Measurements from ENCODE around the gene SDK1.
"Not testable (repeated sequence)": the region's sequence is repeated elsewhere in the genome, so short reads cannot be mapped to it uniquely, and the experiment has no call there.

SDK1 gene

DNA sequence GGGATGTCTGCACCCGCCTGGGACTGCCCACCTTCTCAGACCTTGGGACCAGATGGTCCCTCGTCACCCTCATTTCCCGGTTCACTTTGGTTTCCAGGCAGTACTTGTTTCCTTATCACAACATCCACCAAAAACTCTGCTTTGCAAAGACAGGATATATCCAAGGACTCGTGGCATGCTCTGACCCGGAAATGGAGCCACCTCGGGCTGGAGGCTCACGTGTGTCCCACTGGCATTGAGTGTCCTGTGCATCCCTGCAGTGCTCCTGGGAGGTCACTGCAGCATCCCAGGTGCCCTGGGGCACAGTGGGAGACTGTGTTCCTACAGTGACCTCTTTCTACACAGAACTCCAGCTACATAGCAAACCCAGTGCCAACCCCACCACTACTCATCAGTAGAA, 769.2 kb downstream of the SDK1 start:
- DNase-seq (ENCODE audit: low read depth in 2 of 2) = no peak

DNA sequence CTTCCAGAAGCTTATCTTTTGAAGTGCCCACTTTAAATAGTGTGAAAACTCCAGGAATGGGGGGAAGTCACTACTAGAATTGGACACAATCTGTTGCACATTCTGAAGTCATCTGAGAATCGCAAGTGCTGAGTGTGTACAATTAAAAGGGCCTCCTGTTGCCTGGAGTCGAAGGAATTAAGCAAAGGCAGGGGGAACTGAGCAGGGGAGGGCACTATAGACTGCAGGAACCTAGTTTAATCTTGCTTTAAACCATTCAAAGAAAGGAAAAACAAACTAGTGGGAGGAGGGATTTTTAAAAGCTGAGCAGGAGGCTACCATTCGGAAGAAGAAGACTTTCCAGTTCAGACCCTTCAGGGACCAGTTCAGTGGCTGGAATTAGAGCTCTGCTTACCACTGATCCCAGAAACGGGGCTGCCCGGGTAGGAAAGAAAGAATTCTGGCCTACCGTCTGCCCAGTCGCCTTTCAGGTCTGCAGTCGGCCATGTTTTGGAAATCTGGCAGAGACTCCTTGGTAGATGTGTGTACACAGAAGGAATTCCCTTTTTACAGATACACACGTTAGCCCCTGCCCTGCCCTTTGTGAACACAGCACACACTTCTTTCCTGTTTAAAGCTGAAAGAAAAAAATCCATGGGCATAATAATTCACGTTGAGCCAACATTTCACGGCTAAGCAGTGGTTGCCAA, 770.5 kb downstream of the SDK1 start:
- DNase-seq (ENCODE audit: low read depth in 2 of 2) = no peak

DNA sequence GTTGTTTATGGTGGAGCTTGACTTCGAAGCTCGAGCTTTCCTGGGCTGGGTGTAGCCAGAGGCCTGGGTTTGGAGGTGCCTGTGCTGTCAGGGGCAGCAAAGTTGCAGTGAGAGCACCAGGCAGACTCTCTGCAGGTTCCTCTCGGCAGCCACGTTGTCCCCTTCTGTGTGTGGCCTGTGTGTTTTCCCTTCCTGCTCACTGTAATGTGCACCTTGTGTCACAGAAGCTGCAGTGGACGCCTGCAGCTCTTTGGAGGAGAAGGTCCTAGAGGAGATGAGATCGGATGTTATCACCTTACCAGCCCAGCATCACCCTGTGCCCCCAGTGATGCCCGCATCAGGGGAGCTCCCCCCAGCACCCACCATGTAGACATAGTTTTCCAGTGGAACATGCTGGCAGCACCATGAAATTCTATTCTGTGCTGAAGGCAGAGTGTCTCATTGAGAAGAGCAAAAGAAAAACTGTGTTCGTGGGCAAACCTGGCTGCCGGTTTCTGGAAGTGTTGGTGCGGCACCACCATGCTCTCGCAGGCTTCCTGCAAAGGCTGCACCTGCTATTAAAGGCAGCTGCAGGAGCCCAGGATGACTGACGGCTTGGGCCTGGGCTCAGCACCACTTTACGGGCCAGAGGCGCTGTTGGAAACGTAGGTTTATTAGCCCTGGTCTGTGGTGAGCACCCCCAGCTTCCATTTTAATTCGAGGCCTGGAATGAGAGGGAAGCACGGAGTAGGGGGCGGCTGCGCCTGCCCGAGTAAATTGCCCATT, 771.3 kb downstream of the SDK1 start:
- DNase-seq (ENCODE audit: low read depth in 2 of 2) = no peak

DNA sequence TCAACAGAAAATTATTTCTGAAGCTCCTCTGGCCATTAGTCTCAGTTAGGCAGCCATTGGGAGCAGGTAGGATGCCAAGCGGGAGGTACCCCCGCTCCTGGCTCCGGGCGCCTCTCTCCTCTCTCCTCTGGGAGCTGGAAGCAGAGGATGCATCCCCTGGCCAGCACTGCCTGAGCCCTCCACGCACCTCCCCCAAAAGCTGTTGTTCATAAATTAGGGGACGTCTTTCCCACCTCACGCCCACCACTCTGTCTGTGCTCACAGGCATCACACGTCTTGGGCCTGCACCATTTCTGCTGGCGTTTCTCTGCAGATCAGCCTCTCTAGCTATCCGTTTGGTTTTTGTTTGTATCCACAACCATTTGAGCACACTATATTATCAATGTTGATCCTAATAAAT, 772.0 kb downstream of the SDK1 start:
- no peak for DNase-seq (ENCODE audit: low read depth in 2 of 2)

DNA sequence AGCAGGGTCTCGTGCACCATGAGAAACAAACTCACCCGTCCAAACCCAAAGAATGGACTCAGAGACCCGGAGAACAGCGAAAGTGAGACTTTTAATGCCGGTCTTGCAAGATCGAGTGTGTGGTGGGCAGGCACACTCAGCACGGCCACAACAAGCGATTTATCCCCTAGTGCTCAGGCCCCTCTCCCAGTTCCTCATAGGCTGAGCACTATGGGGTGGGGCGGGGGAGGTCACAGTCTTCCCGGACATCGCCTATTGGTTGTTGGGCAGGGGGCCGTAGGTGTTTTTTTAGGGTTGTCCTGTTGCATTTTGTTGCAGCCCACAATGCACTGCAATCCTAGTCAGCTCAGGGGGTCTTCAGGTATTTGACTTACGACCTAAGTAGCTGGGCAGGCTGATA, 772.7 kb downstream of the SDK1 start:
- DNase-seq (ENCODE audit: low read depth in 2 of 2) = no peak

DNA sequence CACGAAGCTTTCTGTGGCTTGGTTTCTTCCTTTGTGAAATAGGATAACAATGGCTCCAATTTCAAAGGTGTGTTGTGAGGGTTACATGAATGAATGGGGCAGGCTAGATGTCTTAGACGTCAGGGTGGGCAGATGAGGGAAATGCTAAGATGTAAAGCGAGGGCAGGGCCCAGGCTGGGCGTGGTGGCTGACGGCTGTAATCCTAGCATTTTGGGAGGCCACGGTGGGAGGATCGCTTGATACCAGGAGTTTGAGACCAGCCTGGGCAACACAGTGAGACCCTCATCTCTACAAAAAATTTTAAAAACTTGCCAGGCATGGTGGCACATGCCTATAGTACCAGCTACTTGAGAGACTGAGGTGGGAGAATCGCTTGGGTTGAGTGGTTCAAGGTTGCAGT, 773.4 kb downstream of the SDK1 start:
- no peak for DNase-seq (ENCODE audit: low read depth in 2 of 2)

DNA sequence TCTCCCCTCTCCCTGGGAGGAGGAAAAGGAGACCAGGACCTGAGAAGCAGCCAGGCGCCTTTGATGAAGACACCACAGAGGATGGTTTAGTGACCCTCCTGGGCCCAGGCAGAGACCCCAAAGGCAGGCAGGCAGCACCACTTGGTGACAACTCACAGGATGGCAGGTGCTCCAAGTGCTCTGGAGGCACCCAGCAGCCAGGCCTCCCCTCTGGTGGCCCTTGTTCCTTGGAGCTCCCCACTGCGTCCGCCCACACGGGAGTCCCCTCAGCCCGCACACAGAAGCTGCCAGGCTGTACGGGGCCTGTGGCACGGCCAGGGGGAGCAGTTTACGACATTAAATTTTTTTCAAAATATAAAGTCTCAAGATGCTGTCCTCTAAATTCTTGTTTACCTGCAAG, 773.9 kb downstream of the SDK1 start:
- DNase-seq (ENCODE audit: low read depth in 2 of 2) = no peak

DNA sequence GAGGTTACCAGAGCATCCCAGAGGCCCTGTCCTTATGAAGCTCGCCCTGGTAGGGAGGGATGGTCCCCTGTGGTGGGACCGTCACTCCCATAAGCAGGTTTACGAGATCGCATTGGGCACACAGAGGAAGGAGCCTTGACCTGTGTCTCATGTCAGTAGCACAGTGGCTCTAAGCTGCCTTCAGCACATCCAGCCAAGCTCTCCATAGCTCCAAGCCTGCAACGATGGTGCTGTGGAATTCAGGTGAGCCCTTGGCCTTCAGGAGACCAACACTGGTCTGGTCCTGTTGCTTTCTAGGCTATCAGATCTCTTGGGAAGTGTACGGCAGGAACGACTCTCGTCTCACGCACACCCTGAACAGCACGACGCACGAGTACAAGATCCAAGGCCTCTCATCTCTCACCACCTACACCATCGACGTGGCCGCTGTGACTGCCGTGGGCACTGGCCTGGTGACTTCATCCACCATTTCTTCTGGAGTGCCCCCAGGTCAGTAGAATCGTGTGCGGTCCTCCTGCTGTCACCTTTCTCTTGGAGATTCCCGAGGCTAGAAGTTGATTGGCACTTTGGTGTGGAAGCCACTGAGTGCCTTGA, 775.7 kb downstream of the SDK1 start:
- no peak for DNase-seq (ENCODE audit: low read depth in 2 of 2)

DNA sequence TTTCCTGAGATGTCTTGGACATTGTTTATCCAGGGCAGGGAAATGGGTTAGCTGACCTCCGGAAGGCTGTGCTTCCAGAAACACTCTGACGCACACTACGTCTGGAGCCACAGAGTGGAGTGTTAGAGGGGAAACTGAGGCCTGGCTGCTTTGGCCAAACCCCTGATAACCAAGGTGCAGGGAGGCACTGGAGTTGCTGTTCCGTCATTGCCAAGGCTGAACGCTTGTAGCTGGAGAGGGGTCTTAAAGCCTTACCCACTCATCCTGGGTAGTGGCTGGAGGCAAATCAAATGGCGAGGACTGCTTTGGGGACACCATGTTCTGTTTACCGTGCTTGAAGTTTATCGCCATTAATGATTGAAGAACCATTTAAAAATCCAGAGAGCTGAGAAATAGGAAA, 776.9 kb downstream of the SDK1 start:
- DNase-seq (ENCODE audit: low read depth in 2 of 2) = no peak

DNA sequence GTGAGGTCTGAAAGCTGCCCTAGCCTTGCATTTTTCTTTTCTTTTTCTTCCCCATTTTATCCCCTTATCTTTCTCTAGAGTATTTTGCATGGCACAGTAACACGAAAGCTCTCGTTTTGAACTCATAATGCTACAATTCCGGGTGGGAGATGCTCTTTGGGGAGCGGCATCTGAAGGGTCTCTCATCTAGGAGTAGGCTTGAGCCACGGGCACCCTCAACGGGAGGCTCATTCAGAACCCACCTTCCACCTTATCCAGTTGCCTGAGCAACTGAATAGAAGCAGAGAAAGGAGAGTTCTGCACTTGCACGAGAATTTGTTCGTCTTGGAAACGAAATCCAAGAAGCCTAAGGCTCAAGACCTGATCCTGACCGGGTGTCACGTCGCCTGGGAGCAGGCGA, 777.5 kb downstream of the SDK1 start:
- no peak for DNase-seq (ENCODE audit: low read depth in 2 of 2)

DNA sequence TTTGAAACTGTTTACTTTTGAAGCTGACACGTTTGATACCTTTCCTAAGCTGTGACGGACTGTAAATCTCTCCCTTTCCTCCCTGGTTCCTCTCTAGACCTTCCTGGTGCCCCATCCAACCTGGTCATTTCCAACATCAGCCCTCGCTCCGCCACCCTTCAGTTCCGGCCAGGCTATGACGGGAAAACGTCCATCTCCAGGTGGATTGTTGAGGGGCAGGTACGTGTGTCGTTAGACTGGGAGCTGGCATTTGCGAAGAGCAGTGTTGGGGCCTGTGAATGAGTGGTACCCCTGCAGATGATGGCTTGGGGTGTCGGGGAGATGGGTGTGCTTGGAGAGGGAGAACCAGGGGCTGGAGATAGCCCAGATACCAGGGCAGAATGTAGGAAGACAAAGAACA, 778.3 kb downstream of the SDK1 start:
- DNase-seq (ENCODE audit: low read depth in 2 of 2) = no peak

DNA sequence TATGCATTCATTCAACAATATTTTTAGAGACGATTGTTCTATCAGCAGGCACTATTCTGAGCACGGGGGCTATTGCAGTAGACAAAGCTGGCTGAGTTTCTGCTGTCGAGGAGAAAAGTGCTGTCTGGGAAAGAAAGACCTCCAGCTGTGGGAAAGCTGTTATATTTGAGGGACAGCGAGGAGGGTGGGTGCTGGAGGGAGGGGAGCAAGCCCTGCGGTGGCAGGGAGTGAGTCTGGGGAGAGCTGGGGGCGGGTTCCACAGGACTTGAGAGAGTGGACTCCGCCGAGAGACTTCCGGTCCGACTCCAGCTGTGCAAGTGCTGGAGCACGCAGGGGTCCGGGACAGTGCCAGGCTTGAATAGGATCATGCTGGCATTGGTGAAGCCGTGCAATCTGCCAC, 778.9 kb downstream of the SDK1 start:
- no peak for DNase-seq (ENCODE audit: low read depth in 2 of 2)

DNA sequence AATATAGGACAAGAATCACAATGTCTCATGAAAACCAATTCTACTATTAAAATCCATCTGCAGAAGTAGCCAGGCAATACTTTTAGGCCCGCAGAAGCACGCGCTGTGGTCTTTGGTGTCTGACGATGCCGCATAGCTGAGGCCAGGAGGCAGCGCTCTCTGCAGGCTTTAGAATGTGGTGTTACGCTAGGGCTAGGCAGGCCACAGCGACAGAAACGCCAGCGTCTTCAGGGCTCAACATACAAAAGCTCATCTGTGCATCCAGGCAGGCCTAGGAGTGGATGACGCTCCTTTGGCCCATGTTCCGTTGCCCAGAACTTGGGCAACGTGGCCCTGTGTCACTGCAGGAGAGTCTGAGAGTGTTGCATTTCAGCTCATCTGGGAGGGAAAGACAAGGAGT, 779.9 kb downstream of the SDK1 start:
- no peak for DNase-seq (ENCODE audit: low read depth in 2 of 2)

DNA sequence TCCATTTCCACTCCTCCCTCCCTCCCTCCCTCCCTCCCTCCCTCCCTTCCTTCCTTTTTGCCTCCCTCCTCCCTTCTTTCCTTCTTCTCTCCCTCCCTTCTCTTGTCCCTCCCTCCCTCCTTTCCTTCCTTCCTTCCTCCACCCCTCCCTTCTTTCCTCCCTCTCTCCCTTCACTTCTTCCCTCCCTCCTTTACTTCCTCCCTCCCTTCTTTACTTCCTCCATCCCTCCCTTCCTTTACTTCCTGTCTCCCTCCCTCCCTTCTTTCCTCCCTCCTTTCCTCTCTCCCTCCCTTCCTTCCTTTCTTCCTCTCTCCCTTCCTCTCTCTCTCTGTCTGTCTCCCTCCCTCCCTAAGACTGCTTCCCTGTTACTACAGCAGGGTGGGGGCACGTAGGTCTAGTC, 782.5 kb downstream of the SDK1 start:
- no peak for DNase-seq (ENCODE audit: low read depth in 2 of 2)

DNA sequence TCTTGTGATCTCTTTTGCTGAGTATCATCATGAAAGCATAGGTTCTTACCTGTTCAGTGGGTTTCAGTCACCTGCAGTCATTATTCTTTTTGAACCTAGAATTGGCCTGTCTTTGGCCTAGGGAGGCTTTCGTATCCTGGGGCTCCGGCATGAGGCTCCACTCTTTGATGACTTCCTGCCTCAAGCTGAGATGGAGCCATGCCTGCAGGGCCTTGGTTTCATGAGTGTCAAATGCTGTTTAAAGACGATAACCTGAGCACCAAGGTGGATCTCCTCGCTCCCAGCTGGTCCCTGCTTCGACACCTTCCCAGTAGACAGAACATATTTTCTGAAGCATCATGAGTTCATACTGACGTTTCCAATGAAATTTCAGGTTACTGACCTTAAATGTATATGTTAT, 783.2 kb downstream of the SDK1 start:
- DNase-seq (ENCODE audit: low read depth in 2 of 2) = no peak

DNA sequence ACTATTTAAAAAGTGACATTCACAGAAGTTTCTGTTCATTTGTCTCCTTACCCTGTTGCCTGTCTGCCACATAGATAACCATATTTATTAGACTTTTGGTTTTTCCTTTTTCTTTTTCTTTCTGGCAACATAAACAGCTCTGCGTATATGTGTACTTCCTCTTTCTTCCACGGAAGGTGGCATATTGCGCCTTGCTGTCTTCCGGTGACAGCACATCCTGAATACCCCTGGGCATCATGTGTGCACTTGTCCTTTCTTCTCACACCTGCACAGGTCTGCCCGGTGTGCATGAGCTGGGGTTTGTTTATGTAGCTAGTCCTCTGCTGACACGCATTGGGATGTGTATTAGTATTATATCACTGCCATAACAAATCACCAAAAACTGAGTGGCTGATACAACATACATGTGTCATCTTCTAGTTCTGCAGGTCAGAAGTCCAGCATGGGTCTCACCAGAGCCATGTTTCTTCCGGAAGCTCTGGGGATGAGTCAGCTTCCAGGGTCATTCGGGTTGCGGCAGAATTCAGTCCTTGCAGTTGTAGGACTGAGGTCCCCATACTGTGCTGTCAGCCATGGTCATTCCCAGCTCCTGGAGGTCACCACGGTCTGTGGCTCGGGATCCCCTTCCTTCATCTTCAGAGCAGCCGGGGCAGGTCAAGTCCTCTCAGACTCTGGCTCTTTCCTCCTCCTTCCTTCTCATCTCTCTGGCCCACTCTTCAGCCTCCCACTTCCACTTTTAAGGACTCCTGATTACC, 785.1 kb downstream of the SDK1 start:
- no peak for DNase-seq (ENCODE audit: low read depth in 2 of 2)

DNA sequence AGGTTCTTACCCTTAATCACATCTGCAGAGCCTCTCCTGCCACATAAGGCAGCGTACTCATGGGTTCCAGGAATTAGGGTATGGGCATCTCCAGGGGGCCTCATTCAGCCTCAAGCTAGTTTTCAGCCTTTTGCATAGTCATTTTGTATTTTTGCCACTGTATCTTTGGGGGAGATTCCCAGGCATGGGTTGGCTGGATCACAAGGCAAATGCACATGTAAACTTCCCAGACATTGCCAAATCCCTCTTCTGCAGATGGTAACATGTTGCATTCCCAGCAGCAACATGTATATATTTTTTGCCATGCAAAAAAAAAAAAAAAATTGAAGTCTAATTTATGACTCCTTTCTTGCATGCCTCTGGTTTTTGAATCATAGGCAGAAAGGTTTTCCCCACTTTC, 785.7 kb downstream of the SDK1 start:
- no peak for DNase-seq (ENCODE audit: low read depth in 2 of 2)

DNA sequence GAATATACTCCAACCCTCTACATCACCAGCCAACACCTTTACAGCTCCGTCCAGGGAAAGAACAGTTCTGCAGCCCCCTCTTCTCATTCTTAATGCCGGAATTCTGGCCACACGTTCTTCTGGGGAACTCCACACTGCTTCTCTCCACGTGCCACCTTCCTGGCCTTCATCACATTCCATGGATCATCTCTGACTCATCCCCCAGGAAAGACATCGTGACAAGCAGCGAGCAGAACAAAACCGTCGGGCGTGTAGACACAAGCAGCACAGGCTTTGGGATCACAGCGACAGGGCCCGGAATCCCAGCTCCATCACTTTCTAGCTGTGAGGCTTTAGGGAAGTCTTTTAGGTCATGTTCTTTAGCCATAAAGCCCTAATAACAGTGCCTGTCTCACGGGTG, 790.7 kb downstream of the SDK1 start:
- no peak for DNase-seq (ENCODE audit: low read depth in 2 of 2)

DNA sequence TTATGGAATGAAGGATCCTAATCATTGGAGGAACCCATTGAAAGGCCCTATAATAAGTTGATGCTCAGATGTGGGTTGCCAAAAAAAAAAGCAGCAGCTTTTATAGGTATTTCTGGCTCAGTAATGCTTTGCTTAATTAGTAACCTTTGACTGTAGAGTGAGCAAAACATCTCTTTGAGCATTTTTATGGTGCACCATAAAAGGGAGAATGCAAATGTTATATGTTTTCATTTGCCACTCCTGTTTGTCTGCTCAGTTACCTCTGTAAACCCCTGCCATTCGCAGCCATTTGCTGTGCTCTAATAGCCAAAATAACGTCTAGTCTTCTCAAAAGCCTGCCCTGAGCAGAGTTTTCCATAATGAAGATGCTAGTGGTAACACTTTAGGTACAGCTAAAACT, 792.0 kb downstream of the SDK1 start:
- no peak for DNase-seq (ENCODE audit: low read depth in 2 of 2)

DNA sequence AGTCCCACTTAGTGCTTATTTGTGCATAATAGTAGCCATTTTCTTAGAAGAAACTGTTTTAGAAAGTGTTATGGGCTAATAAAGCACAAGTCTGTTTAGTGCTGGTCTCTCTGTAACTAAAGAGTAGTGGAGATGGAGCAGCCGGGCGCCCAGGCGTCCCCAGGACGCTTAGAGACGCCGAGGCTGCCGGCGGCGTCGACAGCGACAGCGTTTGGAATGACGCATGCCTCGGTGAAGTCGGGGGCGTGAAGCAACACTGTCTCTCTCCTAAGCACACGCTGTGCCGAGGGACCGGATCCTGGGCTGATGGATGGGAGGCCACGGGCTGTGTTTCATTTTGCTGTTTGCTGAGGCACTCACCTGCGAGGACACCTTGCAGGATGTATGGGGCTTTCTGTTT, 792.4 kb downstream of the SDK1 start:
- DNase-seq (ENCODE audit: low read depth in 2 of 2) = no peak

DNA sequence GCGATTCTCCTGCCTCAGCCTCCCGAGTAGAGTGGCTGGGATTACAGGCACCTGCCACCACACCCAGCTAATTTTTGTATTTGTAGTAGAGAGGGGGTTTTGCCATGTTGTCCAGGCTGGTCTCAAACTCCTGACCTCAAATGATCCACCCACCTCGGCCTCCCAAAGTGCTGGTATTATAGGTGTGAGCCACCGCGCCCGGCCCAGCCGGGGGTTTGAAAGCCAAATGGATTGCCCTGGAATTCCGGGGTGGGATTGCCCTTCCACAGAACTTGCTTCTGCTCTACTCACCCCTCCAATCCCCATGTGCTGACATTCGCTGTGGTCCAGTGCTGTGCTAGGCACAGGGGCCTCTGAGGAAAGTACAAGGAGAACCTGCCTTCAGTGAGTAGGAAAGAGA, 793.1 kb downstream of the SDK1 start:
- not testable (repeated sequence) for DNase-seq (ENCODE audit: low read depth in 2 of 2)

DNA sequence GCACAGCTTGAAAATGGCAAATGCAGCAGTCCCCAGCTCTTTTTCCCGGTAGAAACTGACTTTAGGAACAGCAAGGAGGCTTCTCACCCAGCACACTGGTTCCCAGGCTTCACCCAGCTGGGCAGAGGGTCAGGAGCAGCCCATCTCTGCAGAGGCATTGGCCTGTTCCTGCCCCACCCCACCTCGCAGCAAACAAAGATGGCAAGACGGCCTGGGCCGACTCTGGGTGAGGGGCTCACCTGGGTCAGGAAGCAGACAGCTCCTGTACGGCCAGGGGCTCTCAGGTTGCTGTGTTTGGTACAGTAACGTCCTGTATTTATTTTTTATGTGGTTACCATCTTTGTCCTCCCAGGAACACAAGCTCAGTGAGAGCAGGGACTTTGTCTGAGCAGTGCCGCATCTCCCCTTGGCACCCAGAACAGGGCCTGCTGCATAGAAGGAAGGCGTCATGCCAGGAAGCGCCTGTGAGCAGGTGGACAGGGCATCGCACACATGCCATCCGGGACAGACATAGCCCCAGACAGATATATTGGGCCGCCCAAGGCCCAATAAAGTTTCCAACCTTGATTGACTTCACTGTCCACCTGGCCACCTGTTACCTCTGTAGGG, 796.1 kb downstream of the SDK1 start:
- no peak for DNase-seq (ENCODE audit: low read depth in 2 of 2)

Measured in stimulated activated CD4-positive, alpha-beta T cell treated with anti-CD3 and anti-CD28 coated beads, Interleukin-12 subunit alpha, Interleukin-12 subunit beta, amount 100 ng/mL, for 24 hours (primary cell).